Panc1 (cell line): ENCODE results near the gene SLC30A3. TPM values are rescaled to one million over a fixed set of nuclear protein-coding genes. Genes with fewer than 3 reads are reported as not detected.

ENCODE experiments used
- ATAC-seq: fragments of 200-7000 bp; cut with Tn5 transposase; 2 replicates; pipeline ENCODE4 v1.9.1; 2020; ENCODE audit warnings: mild to moderate bottlenecking, moderate library complexity
- BruUV-seq: library from RNA; stranded (reverse); fragments of 400-500 nt; replicated peaks from 2 replicates; lab custom pipeline; 2021; lab: Mats Ljungman, UMichigan
- CTCF ChIA-PET: fragments of 300-600 bp; sonication (Branson Sonifier 250); formaldehyde crosslinking; loops from one replicate; lab custom pipeline; 2022; ENCODE audit warnings: antibody characterized with exemption; lab: Charles Lee
- POLR2A ChIA-PET: fragments of 300-600 bp; sonication (Branson Sonifier 250); formaldehyde crosslinking; loops from one replicate; lab custom pipeline; 2022; ENCODE audit warnings: antibody characterized with exemption; lab: Charles Lee
- DNase-seq: peaks from one replicate; pipeline ENCODE4 v3.0.0-alpha.2; 2010; ENCODE audit warnings: low read depth, low spot score
- H3K27ac ChIP-seq: 2 replicates; pipeline ENCODE4 v1.5.1; 2011; ENCODE audit warnings: mild to moderate bottlenecking, low read length, inconsistent platforms
- H3K27me3 ChIP-seq: fragments of 200-500 bp; sonication (Bioruptor generic); 2 replicates; pipeline ENCODE4 v1.6.0; 2014; ENCODE audit warnings: low read length, inconsistent platforms; ENCODE audit not compliant: control insufficient read depth, insufficient read depth
- H3K36me3 ChIP-seq: fragments of 200-500 bp; sonication (Bioruptor generic); 2 replicates; pipeline ENCODE4 v1.5.1; 2014; ENCODE audit warnings: inconsistent platforms, mild to moderate bottlenecking, low read length, moderate library complexity; ENCODE audit not compliant: control insufficient read depth, insufficient read depth
- H3K4me1 ChIP-seq: 2 replicates; pipeline ENCODE4 v1.5.1; 2011; ENCODE audit warnings: inconsistent platforms, mild to moderate bottlenecking, low read length, moderate library complexity; ENCODE audit not compliant: control insufficient read depth, insufficient read depth
- H3K4me3 ChIP-seq, 2 experiments: 2 replicates each; pipeline ENCODE4 v1.5.1; 2011 to 2012; ENCODE audit warnings: low read depth in 2 of 2, low read length in 2 of 2, mild to moderate bottlenecking in 2 of 2, inconsistent platforms in 1 of 2, moderate library complexity in 1 of 2
- H3K9me3 ChIP-seq: fragments of 200-500 bp; sonication (Bioruptor generic); 2 replicates; pipeline ENCODE4 v1.5.1; 2014; ENCODE audit warnings: low read depth, mild to moderate bottlenecking, inconsistent platforms, low read length, moderate library complexity; ENCODE audit not compliant: control insufficient read depth, insufficient read depth
- CTCF ChIP-seq: fragments of 450-650 bp; IDR thresholded peaks from 2 replicates; pipeline ENCODE4 v1.5.1; 2017; ENCODE audit warnings: mild to moderate bottlenecking
- POLR2AphosphoS5 ChIP-seq: IDR thresholded peaks from 2 replicates; pipeline ENCODE4 v1.6.1; 2012; ENCODE audit warnings: mild to moderate bottlenecking, low read depth, low read length, moderate library complexity
- REST ChIP-seq, 2 experiments: IDR thresholded peaks; 2 replicates each; pipeline ENCODE4 v1.6.1; 2011 to 2012; ENCODE audit warnings: low read depth in 2 of 2, control low read depth in 1 of 2, low read length in 1 of 2, mild to moderate bottlenecking in 1 of 2, moderate library complexity in 1 of 2; ENCODE audit not compliant: insufficient read depth in 1 of 2
- SIN3A ChIP-seq: IDR thresholded peaks from 2 replicates; pipeline ENCODE4 v1.6.1; 2012; ENCODE audit warnings: low read depth, mild to moderate bottlenecking, low read length, moderate library complexity, borderline replicate concordance; ENCODE audit not compliant: insufficient read depth
- TCF7L2 ChIP-seq: IDR thresholded peaks from 2 replicates; pipeline ENCODE4 v1.6.1; 2011; ENCODE audit warnings: mild to moderate bottlenecking, low read depth, low read length, inconsistent platforms
- in situ Hi-C: cut with HindIII; loops from 2 replicates; pipeline ENCODE4 v1.10.0; 2016; ENCODE audit warnings: low sequenced_read_pairs, low pct_unique_long_range_greater_than_20kb
- intact Hi-C: fragments of 100-400 bp; cut with micrococcal nuclease; formaldehyde crosslinking; loops from one replicate; pipeline ENCODE4 v1.10.0; 2022; ENCODE audit not compliant: unreplicated experiment
- total RNA-seq: library from RNA; stranded (reverse); gene quantifications from one replicate; pipeline ENCODE4 v1.2.1, GENCODE V29; 2021; ENCODE audit not compliant: unreplicated experiment

Gene SLC30A3
- total RNA-seq, 1 experiment from 2014 or later, result 0.59 TPM

GRCh38 chr2:27238976-27239375 lies 23.9 kb downstream of the SLC30A3 start:
- TF ChIP-seq CTCF (no peak), TCF7L2 (no peak), POLR2AphosphoS5 (no peak), SIN3A (no peak), REST (IDR thresholded peaks at IDR 0.05; ENCODE audit: insufficient read depth in 1 of 2, low read depth in 2 of 2, low read length in 1 of 2) (no peak)
- H3K4me1 ChIP-seq, result no peaks in the 10 kb centered on the region
- ChIA-PET CTCF (no interaction called here), POLR2A (no interaction called here)
- ATAC-seq, result no peak
- H3K36me3 ChIP-seq, result peaks cover 29% of the 10 kb centered on the region
- H3K4me3 ChIP-seq, result no peak overlapping the region
- BruUV-seq, result no TSS peak
- in situ Hi-C loops (no loop called here), intact Hi-C loops (no loop called here)
- no peaks in the 10 kb centered on the region for H3K9me3 ChIP-seq
- H3K27me3 ChIP-seq, result no peaks in the 10 kb centered on the region
- no peak overlapping the region for H3K27ac ChIP-seq
- no peak for DNase-seq

GRCh38 chr2:27237341-27237945 lies 25.4 kb downstream of the SLC30A3 start:
- no peaks in the 10 kb centered on the region for H3K27me3 ChIP-seq
- no peak overlapping the region for H3K27ac ChIP-seq
- ChIA-PET CTCF (no interaction called here), POLR2A (no interaction called here)
- no peak overlapping the region for H3K4me3 ChIP-seq
- H3K4me1 ChIP-seq, result no peaks in the 10 kb centered on the region
- in situ Hi-C loops (no loop called here), intact Hi-C loops (no loop called here)
- DNase-seq (no peak), ATAC-seq (no peak)
- H3K36me3 ChIP-seq, result peaks cover 39% of the 10 kb centered on the region
- no peak for TF ChIP-seq CTCF
- TF ChIP-seq REST (IDR thresholded peaks at IDR 0.05; ENCODE audit: insufficient read depth in 1 of 2, low read depth in 2 of 2, low read length in 1 of 2), result no peak
- no peak for TF ChIP-seq SIN3A
- TF ChIP-seq POLR2AphosphoS5, result no peak
- TF ChIP-seq TCF7L2, result no peak
- no TSS peak for BruUV-seq
- H3K9me3 ChIP-seq, result no peaks in the 10 kb centered on the region
